ENCODE measurements around the gene FKBP1C.

- TF ChIP-seq EP300 (IDR thresholded peaks at IDR 0.05) (no peak), CTCF (IDR thresholded peaks at IDR 0.05) (no peak), POLR2AphosphoS5 (IDR thresholded peaks at IDR 0.05) (no peak), POLR2A (IDR thresholded peaks at IDR 0.05; ENCODE audit: low read depth) (no peak)
Measured at GRCh38 chr6:63224179-63224578, 12.9 kb downstream of the FKBP1C start.

All from esophagus muscularis mucosa (tissue), 4 donors.